DOHH2 (cell line): ENCODE data around the gene FNIP2.

ENCODE experiments used
- H3F3A ChIP-seq: fragments of 200-600 bp; sonication (generic), shearing (Covaris generic); 2 replicates; pipeline ENCODE4 v1.6.0; 2016; ENCODE audit warnings: antibody characterized with exemption, mild to moderate bottlenecking; ENCODE audit not compliant: control insufficient read depth, insufficient read depth
- H3K27ac ChIP-seq: fragments of 200-600 bp; sonication (generic); 2 replicates; pipeline ENCODE4 v1.5.1; 2014; ENCODE audit warnings: low read depth, mild to moderate bottlenecking, low read length, moderate library complexity
- H3K27me3 ChIP-seq: fragments of 200-600 bp; sonication (generic); 2 replicates; pipeline ENCODE4 v1.6.1; 2014; ENCODE audit warnings: mild to moderate bottlenecking, low read length, mixed read lengths; ENCODE audit not compliant: control insufficient read depth
- H3K36me3 ChIP-seq: fragments of 200-600 bp; sonication (generic); 2 replicates; pipeline ENCODE4 v1.6.1; 2014; ENCODE audit warnings: mild to moderate bottlenecking, low read length, moderate library complexity, mixed read lengths; ENCODE audit not compliant: control insufficient read depth
- H3K4me1 ChIP-seq: fragments of 200-600 bp; sonication (generic); 2 replicates; pipeline ENCODE4 v1.6.1; 2014; ENCODE audit warnings: mild to moderate bottlenecking, low read length, mixed read lengths; ENCODE audit not compliant: control insufficient read depth
- H3K4me2 ChIP-seq: fragments of 200-600 bp; sonication (generic); 2 replicates; pipeline ENCODE4 v1.6.0; 2014; ENCODE audit warnings: mild to moderate bottlenecking, low read length, moderate library complexity
- H3K4me3 ChIP-seq: fragments of 200-600 bp; sonication (generic); 2 replicates; pipeline ENCODE4 v1.5.1; 2014; ENCODE audit warnings: mild to moderate bottlenecking, low read length, mixed read lengths
- H3K79me2 ChIP-seq: fragments of 200-600 bp; sonication (generic); 2 replicates; pipeline ENCODE4 v1.6.1; 2014; ENCODE audit warnings: mild to moderate bottlenecking, low read length, mixed read lengths; ENCODE audit not compliant: control insufficient read depth
- H3K9me2 ChIP-seq: fragments of 200-600 bp; sonication (generic); replicated peaks from 2 replicates; pipeline ENCODE4 v1.6.1; 2014; ENCODE audit warnings: mild to moderate bottlenecking, low read length, mixed read lengths; ENCODE audit not compliant: control insufficient read depth
- H3K9me3 ChIP-seq: fragments of 200-600 bp; sonication (generic); 2 replicates; pipeline ENCODE4 v1.6.1; 2014; ENCODE audit warnings: antibody characterized with exemption, low read length, mixed read lengths; ENCODE audit not compliant: control insufficient read depth, insufficient read depth
- H4K20me1 ChIP-seq: fragments of 200-600 bp; sonication (generic); 2 replicates; pipeline ENCODE4 v1.6.0; 2014; ENCODE audit warnings: low read depth, mild to moderate bottlenecking, antibody characterized with exemption, low read length, moderate library complexity; ENCODE audit not compliant: control insufficient read depth, insufficient read depth
- EZH2phosphoT487 ChIP-seq: fragments of 200-600 bp; sonication (generic); IDR thresholded peaks from 2 replicates; pipeline ENCODE4 v1.6.1; 2017; ENCODE audit warnings: borderline replicate concordance, mild to moderate bottlenecking, antibody characterized with exemption, low read length, moderate library complexity, mixed read lengths
- TF ChIP-seq, protein P1 (sequence below): fragments of 200-600 bp; sonication (generic); IDR thresholded peaks from one replicate; pipeline ENCODE4 v1.5.1; 2014; ENCODE audit warnings: antibody characterized with exemption, mild to moderate bottlenecking, low read depth, low read length; ENCODE audit not compliant: poor library complexity, severe bottlenecking

Gene FNIP2

DNA sequence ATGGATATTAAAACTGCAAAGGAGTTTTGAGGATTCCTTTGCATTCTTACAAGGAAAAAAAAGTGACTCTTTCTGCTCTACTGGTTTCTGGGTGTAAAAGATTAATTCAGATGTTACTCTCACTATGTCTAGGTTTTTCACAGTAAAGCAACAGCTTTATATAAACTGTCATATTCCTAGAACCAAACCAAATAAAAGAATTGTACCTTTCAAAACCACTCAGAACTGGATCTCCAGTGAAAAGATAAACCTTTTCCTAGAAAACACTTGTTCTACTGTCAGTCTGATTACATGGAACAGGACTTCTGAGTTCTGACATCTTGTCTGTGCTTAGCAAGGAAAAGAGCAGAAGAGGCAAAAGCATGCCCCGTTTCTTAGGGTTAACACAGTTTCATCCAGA lies 40.6 kb upstream of the FNIP2 start:
- no peaks in the 10 kb centered on the region for H3K9me2 ChIP-seq
- no peaks in the 10 kb centered on the region for H4K20me1 ChIP-seq
- H3F3A ChIP-seq = no peaks in the 10 kb centered on the region
- no peak overlapping the region for H3K4me3 ChIP-seq
- no peaks in the 10 kb centered on the region for H3K36me3 ChIP-seq
- H3K79me2 ChIP-seq = peaks cover 4% of the 10 kb centered on the region
- H3K27me3 ChIP-seq = peaks cover 39% of the 10 kb centered on the region
- no peak for TF ChIP-seq EZH2phosphoT487
- TF ChIP-seq, protein P1, sequence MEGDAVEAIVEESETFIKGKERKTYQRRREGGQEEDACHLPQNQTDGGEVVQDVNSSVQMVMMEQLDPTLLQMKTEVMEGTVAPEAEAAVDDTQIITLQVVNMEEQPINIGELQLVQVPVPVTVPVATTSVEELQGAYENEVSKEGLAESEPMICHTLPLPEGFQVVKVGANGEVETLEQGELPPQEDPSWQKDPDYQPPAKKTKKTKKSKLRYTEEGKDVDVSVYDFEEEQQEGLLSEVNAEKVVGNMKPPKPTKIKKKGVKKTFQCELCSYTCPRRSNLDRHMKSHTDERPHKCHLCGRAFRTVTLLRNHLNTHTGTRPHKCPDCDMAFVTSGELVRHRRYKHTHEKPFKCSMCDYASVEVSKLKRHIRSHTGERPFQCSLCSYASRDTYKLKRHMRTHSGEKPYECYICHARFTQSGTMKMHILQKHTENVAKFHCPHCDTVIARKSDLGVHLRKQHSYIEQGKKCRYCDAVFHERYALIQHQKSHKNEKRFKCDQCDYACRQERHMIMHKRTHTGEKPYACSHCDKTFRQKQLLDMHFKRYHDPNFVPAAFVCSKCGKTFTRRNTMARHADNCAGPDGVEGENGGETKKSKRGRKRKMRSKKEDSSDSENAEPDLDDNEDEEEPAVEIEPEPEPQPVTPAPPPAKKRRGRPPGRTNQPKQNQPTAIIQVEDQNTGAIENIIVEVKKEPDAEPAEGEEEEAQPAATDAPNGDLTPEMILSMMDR = no peak
- no peak overlapping the region for H3K27ac ChIP-seq
- peaks cover 6% of the 10 kb centered on the region for H3K4me1 ChIP-seq
- H3K4me2 ChIP-seq = no peak overlapping the region
- H3K9me3 ChIP-seq = no peaks in the 10 kb centered on the region

DNA sequence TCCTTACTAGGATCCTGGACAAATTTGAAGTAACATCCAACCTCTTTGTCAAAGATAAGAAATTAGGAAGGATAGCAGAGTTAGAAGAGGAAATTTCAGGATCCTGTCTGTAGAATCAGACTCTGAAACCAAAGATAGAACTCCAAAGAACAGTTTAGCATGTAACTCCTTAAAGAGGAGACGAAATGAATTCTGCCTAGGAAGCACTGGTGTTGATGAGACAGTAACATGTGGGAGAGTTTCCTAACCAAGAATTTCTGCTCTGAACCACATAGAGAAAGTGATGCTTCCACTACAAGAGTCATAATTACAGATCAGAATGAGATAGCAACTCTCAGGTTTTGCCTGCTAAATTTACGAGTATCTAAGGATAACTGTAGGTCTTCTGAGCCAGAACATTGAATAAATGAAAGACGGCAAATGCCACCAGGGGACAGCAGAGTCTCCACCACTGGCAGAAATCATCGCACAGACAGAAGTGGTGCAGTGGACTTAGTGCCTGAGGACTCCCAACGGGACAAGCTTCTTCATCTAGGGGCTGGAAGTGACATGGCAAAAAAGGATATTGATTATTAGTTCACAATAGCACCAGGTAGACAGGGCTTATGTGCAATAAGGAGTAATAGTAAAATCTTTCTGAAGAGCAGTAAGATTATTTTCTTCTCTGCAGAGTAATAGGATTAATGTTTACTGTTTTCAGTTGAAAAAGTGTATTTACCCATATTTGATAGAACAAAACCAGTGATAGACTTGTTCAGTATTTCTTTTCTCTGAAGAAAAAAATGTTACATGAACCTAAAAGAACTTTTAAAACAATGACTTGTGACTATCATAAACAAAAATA lies 38.9 kb upstream of the FNIP2 start:
- Histone ChIP-seq H3K4me2 (no peak overlapping the region), H3K4me3 (no peak overlapping the region), H3K9me2 (no peaks in the 10 kb centered on the region), H3F3A (no peaks in the 10 kb centered on the region), H3K27me3 (peaks cover 39% of the 10 kb centered on the region), H3K36me3 (no peaks in the 10 kb centered on the region), H3K9me3 (no peaks in the 10 kb centered on the region), H3K79me2 (no peaks in the 10 kb centered on the region), H4K20me1 (no peaks in the 10 kb centered on the region), H3K4me1 (no peaks in the 10 kb centered on the region), H3K27ac (no peak overlapping the region)
- TF ChIP-seq, protein P1 = peak; percentile 68
- TF ChIP-seq EZH2phosphoT487 = no peak

DNA sequence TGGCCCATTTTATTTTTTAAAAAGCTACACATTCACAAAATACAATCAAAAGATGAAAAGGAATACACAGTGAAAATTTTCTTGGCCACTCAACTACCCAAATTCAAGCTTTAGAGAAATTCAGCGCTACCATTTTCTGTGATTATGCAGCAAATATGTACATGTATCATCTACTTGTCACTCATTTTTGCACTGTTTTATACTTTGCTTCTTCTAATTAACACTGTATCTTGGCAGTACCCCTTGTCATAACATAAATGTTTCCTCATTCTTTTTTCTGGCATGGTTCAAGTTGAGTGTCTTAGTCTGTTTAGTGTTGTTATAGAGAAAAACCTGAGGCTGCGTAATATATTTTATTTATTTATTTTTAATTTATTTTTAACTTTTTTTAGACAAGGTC lies 30.0 kb upstream of the FNIP2 start:
- peaks cover 5% of the 10 kb centered on the region for H3K27me3 ChIP-seq
- no peaks in the 10 kb centered on the region for H3K36me3 ChIP-seq
- no peak overlapping the region for H3K4me2 ChIP-seq
- H3K4me1 ChIP-seq = no peaks in the 10 kb centered on the region
- H3F3A ChIP-seq = no peaks in the 10 kb centered on the region
- TF ChIP-seq EZH2phosphoT487 = no peak
- TF ChIP-seq, protein P1 = no peak
- H3K9me2 ChIP-seq = no peaks in the 10 kb centered on the region
- H3K4me3 ChIP-seq = no peak overlapping the region
- no peak overlapping the region for H3K27ac ChIP-seq
- no peaks in the 10 kb centered on the region for H3K9me3 ChIP-seq
- no peaks in the 10 kb centered on the region for H4K20me1 ChIP-seq
- no peaks in the 10 kb centered on the region for H3K79me2 ChIP-seq
